Mesendoderm (in vitro differentiated cells): ENCODE results near the gene GRIK4.

Source experiments
- DNase-seq: peaks from one replicate; pipeline ENCODE4 v3.0.0; 2013
- H2AK5ac ChIP-seq: 2 replicates; pipeline ENCODE4 v1.6.1; 2013; ENCODE audit warnings: low read length, inconsistent platforms
- H2BK120ac ChIP-seq: 2 replicates; pipeline ENCODE4 v1.6.1; 2013; ENCODE audit warnings: low read depth, mild to moderate bottlenecking, low read length, moderate library complexity, mixed read lengths
- H2BK15ac ChIP-seq: replicated peaks from 2 replicates; pipeline ENCODE4 v1.6.1; 2013; ENCODE audit warnings: low read depth, mild to moderate bottlenecking, moderate library complexity
- H2BK5ac ChIP-seq: 2 replicates; pipeline ENCODE4 v1.6.1; 2013; ENCODE audit warnings: low read length, inconsistent platforms
- H3K18ac ChIP-seq: 2 replicates; pipeline ENCODE4 v1.6.1; 2013; ENCODE audit warnings: mild to moderate bottlenecking, low read length, mixed read lengths
- H3K23ac ChIP-seq: one replicate; pipeline ENCODE4 v1.6.1; 2013; ENCODE audit warnings: low read length
- H3K27ac ChIP-seq: 2 replicates; pipeline ENCODE4 v1.5.1; 2013; ENCODE audit warnings: low read depth, mild to moderate bottlenecking, inconsistent platforms, low read length, moderate library complexity
- H3K27me3 ChIP-seq: 2 replicates; pipeline ENCODE4 v1.6.1; 2013; ENCODE audit warnings: low read length, control low read depth, mild to moderate bottlenecking, inconsistent platforms; ENCODE audit not compliant: insufficient read depth, poor library complexity
- H3K36me3 ChIP-seq: 2 replicates; pipeline ENCODE4 v1.6.1; 2013; ENCODE audit warnings: low read length, inconsistent platforms; ENCODE audit not compliant: control insufficient read depth, insufficient read depth
- H3K4ac ChIP-seq: one replicate; pipeline ENCODE4 v1.6.1; 2013; ENCODE audit warnings: low read depth, mild to moderate bottlenecking, low read length, moderate library complexity
- H3K4me1 ChIP-seq: 2 replicates; pipeline ENCODE4 v1.6.1; 2013; ENCODE audit warnings: low read depth, low read length, inconsistent platforms; ENCODE audit not compliant: control insufficient read depth
- H3K4me2 ChIP-seq: 2 replicates; pipeline ENCODE4 v1.6.1; 2013; ENCODE audit warnings: low read length
- H3K4me3 ChIP-seq: 2 replicates; pipeline ENCODE4 v1.5.1; 2013; ENCODE audit warnings: mild to moderate bottlenecking, low read length
- H3K56ac ChIP-seq: one replicate; pipeline ENCODE4 v1.6.1; 2013; ENCODE audit warnings: low read length
- H3K79me1 ChIP-seq: 2 replicates; pipeline ENCODE4 v1.6.1; 2013; ENCODE audit warnings: low read length, inconsistent platforms
- H3K79me2 ChIP-seq: 2 replicates; pipeline ENCODE4 v1.6.1; 2013; ENCODE audit warnings: mild to moderate bottlenecking, low read length; ENCODE audit not compliant: control insufficient read depth, insufficient read depth
- H3K9ac ChIP-seq: 2 replicates; pipeline ENCODE4 v1.6.1; 2013; ENCODE audit warnings: low read length, inconsistent platforms
- H4K5ac ChIP-seq: one replicate; pipeline ENCODE4 v1.6.1; 2013; ENCODE audit warnings: low read length
- H4K8ac ChIP-seq: one replicate; pipeline ENCODE4 v1.6.1; 2013; ENCODE audit warnings: low read depth, mild to moderate bottlenecking, control low read depth, low read length, moderate library complexity
- WGBS: extraction: QIAGEN DNeasy Blood & Tissue Kit; methylation state at CpG from one replicate; pipeline ENCODE4 v1.1.7; 2013; ENCODE audit warnings: low lambda C conversion rate, missing lambda C conversion rate; ENCODE audit not compliant: insufficient coverage; ENCODE audit errors: extremely low coverage; 5-methylcytosine and 5-hydroxymethylcytosine counted together

GRIK4 gene

GRCh38 chr11:120801801-120802689 lies 290.5 kb downstream of the GRIK4 start:
- Histone ChIP-seq H3K56ac (no peak overlapping the region), H2BK15ac (no peak overlapping the region), H2BK5ac (no peak overlapping the region), H3K9ac (no peak overlapping the region), H3K18ac (no peak overlapping the region), H3K27ac (no peak overlapping the region), H3K4ac (no peak overlapping the region), H2AK5ac (no peak overlapping the region), H3K4me3 (no peak overlapping the region), H4K8ac (no peak overlapping the region), H3K27me3 (no peaks in the 10 kb centered on the region), H3K4me2 (no peak overlapping the region), H4K5ac (no peak overlapping the region), H3K4me1 (no peaks in the 10 kb centered on the region), H3K79me2 (no peaks in the 10 kb centered on the region), H3K23ac (no peak overlapping the region), H3K79me1 (no peaks in the 10 kb centered on the region), H3K36me3 (no peaks in the 10 kb centered on the region), H2BK120ac (no peak overlapping the region)
- DNase-seq, result peak; percentile 70
- no CpG with 5 or more reads among the region's 9 CpGs for WGBS

- Histone ChIP-seq H3K18ac (no peak overlapping the region), H3K4me2 (no peak overlapping the region), H3K27ac (no peak overlapping the region), H3K79me1 (no peaks in the 10 kb centered on the region), H3K4me3 (no peak overlapping the region), H4K8ac (no peak overlapping the region), H3K9ac (no peak overlapping the region), H2BK15ac (no peak overlapping the region), H3K23ac (no peak overlapping the region), H2BK120ac (no peak overlapping the region), H2AK5ac (no peak overlapping the region), H3K79me2 (no peaks in the 10 kb centered on the region), H3K4ac (no peak overlapping the region), H3K27me3 (no peaks in the 10 kb centered on the region), H2BK5ac (no peak overlapping the region), H4K5ac (no peak overlapping the region), H3K4me1 (no peaks in the 10 kb centered on the region), H3K36me3 (no peaks in the 10 kb centered on the region), H3K56ac (no peak overlapping the region)
- WGBS, result no CpG with 5 or more reads among the region's 9 CpGs
- DNase-seq, result no peak
These were observed 294.5 kb downstream of the GRIK4 start for GRCh38 chr11:120805960-120806555.

- no peaks in the 10 kb centered on the region for H3K36me3 ChIP-seq
- H3K27me3 ChIP-seq, result no peaks in the 10 kb centered on the region
- WGBS, result no CpG with 5 or more reads among the region's 13 CpGs
- H2AK5ac ChIP-seq, result no peak overlapping the region
- no peak overlapping the region for H3K27ac ChIP-seq
- no peak overlapping the region for H2BK5ac ChIP-seq
- DNase-seq, result peak; percentile 88
- H2BK120ac ChIP-seq, result no peak overlapping the region
- no peak overlapping the region for H4K8ac ChIP-seq
- H3K4me1 ChIP-seq, result no peaks in the 10 kb centered on the region
- H3K23ac ChIP-seq, result no peak overlapping the region
- H3K56ac ChIP-seq, result no peak overlapping the region
- no peak overlapping the region for H3K18ac ChIP-seq
- H3K4ac ChIP-seq, result no peak overlapping the region
- H4K5ac ChIP-seq, result no peak overlapping the region
- H3K79me1 ChIP-seq, result no peaks in the 10 kb centered on the region
- no peak overlapping the region for H3K4me2 ChIP-seq
- no peak overlapping the region for H3K4me3 ChIP-seq
- H3K9ac ChIP-seq, result no peak overlapping the region
- no peak overlapping the region for H2BK15ac ChIP-seq
- H3K79me2 ChIP-seq, result no peaks in the 10 kb centered on the region
These were observed 296.0 kb downstream of the GRIK4 start for GRCh38 chr11:120807414-120808150.

- Histone ChIP-seq H2AK5ac (no peak overlapping the region), H4K5ac (no peak overlapping the region), H3K4me3 (no peak overlapping the region), H3K4me2 (no peak overlapping the region), H3K9ac (no peak overlapping the region), H4K8ac (no peak overlapping the region), H3K4me1 (no peaks in the 10 kb centered on the region), H3K79me1 (no peaks in the 10 kb centered on the region), H2BK15ac (no peak overlapping the region), H3K4ac (no peak overlapping the region), H3K36me3 (no peaks in the 10 kb centered on the region), H2BK5ac (no peak overlapping the region), H3K56ac (no peak overlapping the region), H3K27ac (no peak overlapping the region), H2BK120ac (no peak overlapping the region), H3K18ac (no peak overlapping the region), H3K79me2 (no peaks in the 10 kb centered on the region), H3K27me3 (no peaks in the 10 kb centered on the region), H3K23ac (no peak overlapping the region)
- no peak for DNase-seq
- no CpG with 5 or more reads among the region's 5 CpGs for WGBS
These were observed 297.1 kb downstream of the GRIK4 start for GRCh38 chr11:120808616-120809050.

GRCh38 chr11:120810251-120810650 lies 298.7 kb downstream of the GRIK4 start:
- Histone ChIP-seq H3K4me1 (no peaks in the 10 kb centered on the region), H2AK5ac (no peak overlapping the region)
- no peak for DNase-seq

More at GRCh38 chr11:120810251-120810650, 298.7 kb downstream of the GRIK4 start:
- no peaks in the 10 kb centered on the region for H3K27me3 ChIP-seq
- H2BK120ac ChIP-seq, result no peak overlapping the region
- H3K36me3 ChIP-seq, result no peaks in the 10 kb centered on the region
- H3K79me1 ChIP-seq, result no peaks in the 10 kb centered on the region
- H3K4me3 ChIP-seq, result no peak overlapping the region
- H3K56ac ChIP-seq, result no peak overlapping the region
- no CpG with 5 or more reads among the region's 2 CpGs for WGBS
- no peak overlapping the region for H4K8ac ChIP-seq
- no peak overlapping the region for H2BK5ac ChIP-seq
- no peaks in the 10 kb centered on the region for H3K79me2 ChIP-seq
- H3K4ac ChIP-seq, result no peak overlapping the region
- no peak overlapping the region for H3K23ac ChIP-seq
- H3K9ac ChIP-seq, result no peak overlapping the region
- H3K27ac ChIP-seq, result no peak overlapping the region
- H3K4me2 ChIP-seq, result no peak overlapping the region
- no peak overlapping the region for H3K18ac ChIP-seq
- H2BK15ac ChIP-seq, result no peak overlapping the region
- H4K5ac ChIP-seq, result no peak overlapping the region
